Kidney epithelial cell (primary cell): Measurements from ENCODE around the gene FGD5. TPM values are rescaled to one million over a fixed set of nuclear protein-coding genes. Genes with fewer than 3 reads are reported as not detected.
"Not testable (repeated sequence)": the region's sequence is repeated elsewhere in the genome, so short reads cannot be mapped to it uniquely, and the experiment has no call there.

ENCODE experiments used
- DNase-seq: peaks from one replicate; pipeline ENCODE4 v3.0.0-alpha.2; 2010; ENCODE audit warnings: low read depth
- H3K27me3 ChIP-seq: 2 replicates; pipeline ENCODE4 v1.6.0; 2011; ENCODE audit warnings: low read length; ENCODE audit not compliant: control insufficient read depth, insufficient read depth
- H3K36me3 ChIP-seq: 2 replicates; pipeline ENCODE4 v1.5.1; 2011; ENCODE audit warnings: low read length; ENCODE audit not compliant: control insufficient read depth, insufficient read depth
- H3K4me3 ChIP-seq: 2 replicates; pipeline ENCODE4 v1.5.1; 2011; ENCODE audit warnings: low read depth, mild to moderate bottlenecking, control low read depth, low read length
- CTCF ChIP-seq: IDR thresholded peaks from 2 replicates; pipeline ENCODE4 v1.5.1; 2011; ENCODE audit warnings: mild to moderate bottlenecking, moderate library complexity, low read length, control low read depth, inconsistent platforms; ENCODE audit not compliant: insufficient read depth, poor library complexity, severe bottlenecking
- total RNA-seq: library from RNA; depleted of rRNA; stranded (reverse); fragments of >200 nt; gene quantifications from 2 replicates; pipeline ENCODE4 v1.2.3, GENCODE V29; 2015

The FGD5 gene
- total RNA-seq, 1 donor from 2014 or later = 1.4 TPM

GRCh38 chr3:14900881-14901873 lies 82.4 kb downstream of the FGD5 start:
- no peak for TF ChIP-seq CTCF
- Histone ChIP-seq H3K4me3 (no peak overlapping the region), H3K36me3 (no peaks in the 10 kb centered on the region), H3K27me3 (peaks cover 4% of the 10 kb centered on the region)
- DNase-seq = no peak

- TF ChIP-seq CTCF = no peak
- Histone ChIP-seq H3K36me3 (no peaks in the 10 kb centered on the region), H3K27me3 (peaks cover 6% of the 10 kb centered on the region), H3K4me3 (no peak overlapping the region)
- no peak for DNase-seq
Observed at GRCh38 chr3:14902719-14903118, 84.0 kb downstream of the FGD5 start.

- H3K36me3 ChIP-seq, H3K4me3 ChIP-seq, H3K27me3 ChIP-seq, DNase-seq: not testable (repeated sequence)
Observed at GRCh38 chr3:14903501-14903900, 84.7 kb downstream of the FGD5 start.

GRCh38 chr3:14905055-14905657 lies 86.4 kb downstream of the FGD5 start:
- H3K36me3 ChIP-seq = no peaks in the 10 kb centered on the region
- no peak for TF ChIP-seq CTCF
- peaks cover 3% of the 10 kb centered on the region for H3K27me3 ChIP-seq
- DNase-seq = no peak
- no peak overlapping the region for H3K4me3 ChIP-seq

- Histone ChIP-seq H3K36me3 (no peaks in the 10 kb centered on the region), H3K27me3 (peaks cover 3% of the 10 kb centered on the region)
- no peak for DNase-seq
Observed at GRCh38 chr3:14906355-14906971, 87.7 kb downstream of the FGD5 start.

More at GRCh38 chr3:14906355-14906971, 87.7 kb downstream of the FGD5 start:
- TF ChIP-seq CTCF = no peak
- H3K4me3 ChIP-seq = no peak overlapping the region
